Endothelial cell of umbilical vein (primary cell): ENCODE data around the gene SPON1.

Experiments
- POLR2A ChIP-seq: IDR thresholded peaks from 2 replicates; pipeline ENCODE4 v1.6.1; 2012; ENCODE audit warnings: low read depth, mild to moderate bottlenecking, control low read depth, low read length
- TF ChIP-seq, protein P1 (sequence below), 2 donors: IDR thresholded peaks; 1 replicate in 1 of 2; 2 replicates in 1 of 2; pipeline ENCODE4 v1.5.1; 2011; ENCODE audit warnings: low read length in 2 of 2, mild to moderate bottlenecking in 2 of 2, moderate library complexity in 2 of 2, control low read depth in 1 of 2, inconsistent platforms in 1 of 2, low read depth in 1 of 2; ENCODE audit not compliant: insufficient read depth in 1 of 2; ENCODE audit errors: extremely low read depth in 1 of 2

DNA sequence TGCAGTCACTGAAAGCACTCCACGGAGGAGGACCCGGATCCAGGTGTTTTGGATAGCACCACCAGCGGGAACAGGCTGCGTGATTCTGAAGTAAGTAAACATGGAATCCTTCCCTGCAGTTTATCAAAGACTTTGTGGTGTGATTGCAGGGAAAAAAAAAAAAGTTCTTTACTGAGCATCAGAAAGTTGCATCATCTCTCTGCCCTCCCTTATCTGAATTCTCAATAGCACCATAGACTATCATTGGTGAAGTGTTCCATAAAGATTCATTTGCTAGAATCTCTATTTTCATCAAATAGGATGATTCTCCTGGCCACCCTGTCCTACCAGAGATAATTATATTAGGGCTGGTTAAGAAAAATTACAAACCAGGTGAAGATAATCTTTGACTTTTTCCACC, 79.0 kb downstream of the SPON1 start:
- TF ChIP-seq, protein P1, sequence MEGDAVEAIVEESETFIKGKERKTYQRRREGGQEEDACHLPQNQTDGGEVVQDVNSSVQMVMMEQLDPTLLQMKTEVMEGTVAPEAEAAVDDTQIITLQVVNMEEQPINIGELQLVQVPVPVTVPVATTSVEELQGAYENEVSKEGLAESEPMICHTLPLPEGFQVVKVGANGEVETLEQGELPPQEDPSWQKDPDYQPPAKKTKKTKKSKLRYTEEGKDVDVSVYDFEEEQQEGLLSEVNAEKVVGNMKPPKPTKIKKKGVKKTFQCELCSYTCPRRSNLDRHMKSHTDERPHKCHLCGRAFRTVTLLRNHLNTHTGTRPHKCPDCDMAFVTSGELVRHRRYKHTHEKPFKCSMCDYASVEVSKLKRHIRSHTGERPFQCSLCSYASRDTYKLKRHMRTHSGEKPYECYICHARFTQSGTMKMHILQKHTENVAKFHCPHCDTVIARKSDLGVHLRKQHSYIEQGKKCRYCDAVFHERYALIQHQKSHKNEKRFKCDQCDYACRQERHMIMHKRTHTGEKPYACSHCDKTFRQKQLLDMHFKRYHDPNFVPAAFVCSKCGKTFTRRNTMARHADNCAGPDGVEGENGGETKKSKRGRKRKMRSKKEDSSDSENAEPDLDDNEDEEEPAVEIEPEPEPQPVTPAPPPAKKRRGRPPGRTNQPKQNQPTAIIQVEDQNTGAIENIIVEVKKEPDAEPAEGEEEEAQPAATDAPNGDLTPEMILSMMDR (IDR thresholded peaks at IDR 0.05; ENCODE audit: extremely low read depth in 1 of 2, insufficient read depth in 1 of 2, low read depth in 1 of 2, low read length in 2 of 2): no peak
- TF ChIP-seq POLR2A: no peak
